HG03457 (cell line): ENCODE results near the gene POU2AF1.
A peak's percentile ranks its signal among the peaks of the same experiment; 100 is the strongest.

Experiments
- ATAC-seq: cut with Tn5 transposase; IDR thresholded peaks from one replicate; pipeline ENCODE4 v1.9.1; 2021; ENCODE audit warnings: moderate number of reproducible peaks; ENCODE audit not compliant: unreplicated experiment

The POU2AF1 gene

GRCh38 chr11:111378861-111379601 lies at the start of gene POU2AF1:
Gene POU2AF1 (minus strand): TSS chr11:111379275. CDS start chr11:111379177, 98 bp downstream.
- ATAC-seq, result peak; percentile 50

GRCh38 chr11:111428113-111428876 lies 49.2 kb upstream of the POU2AF1 start:
- ATAC-seq, result no peak

GRCh38 chr11:111427471-111427912 lies 48.4 kb upstream of the POU2AF1 start:
- no peak for ATAC-seq

- ATAC-seq, result no peak
Observed at GRCh38 chr11:111426617-111427016, 47.5 kb upstream of the POU2AF1 start.

GRCh38 chr11:111423250-111423615 lies 44.2 kb upstream of the POU2AF1 start:
- peak; percentile 11 for ATAC-seq

GRCh38 chr11:111422494-111423249 lies 43.6 kb upstream of the POU2AF1 start:
- ATAC-seq, result peak; percentile 44

- ATAC-seq, result no peak
Observed at GRCh38 chr11:111421251-111421650, 42.2 kb upstream of the POU2AF1 start.

- ATAC-seq, result no peak
Observed at GRCh38 chr11:111419641-111420327, 40.7 kb upstream of the POU2AF1 start.

GRCh38 chr11:111419181-111419580 lies 40.1 kb upstream of the POU2AF1 start:
- no peak for ATAC-seq

GRCh38 chr11:111418436-111418787 lies 39.3 kb upstream of the POU2AF1 start:
- no peak for ATAC-seq

GRCh38 chr11:111417766-111418435 lies 38.8 kb upstream of the POU2AF1 start:
- ATAC-seq, result peak; percentile 11

- ATAC-seq, result peak; percentile 50
Observed at GRCh38 chr11:111417011-111417765, 38.1 kb upstream of the POU2AF1 start.

- ATAC-seq, result no peak
Observed at GRCh38 chr11:111416231-111416960, 37.3 kb upstream of the POU2AF1 start.

GRCh38 chr11:111414936-111415335 lies 35.9 kb upstream of the POU2AF1 start:
- ATAC-seq, result no peak

- no peak for ATAC-seq
Observed at GRCh38 chr11:111414267-111414931, 35.3 kb upstream of the POU2AF1 start.

- no peak for ATAC-seq
Observed at GRCh38 chr11:111413849-111414248, 34.8 kb upstream of the POU2AF1 start.

- no peak for ATAC-seq
Observed at GRCh38 chr11:111412293-111412692, 33.2 kb upstream of the POU2AF1 start.

GRCh38 chr11:111411456-111411855 lies 32.4 kb upstream of the POU2AF1 start:
- no peak for ATAC-seq
